Stomach smooth muscle (tissue), 2 donors: Measurements from ENCODE around the gene LXN.

Experiments
- H3K27ac ChIP-seq: one replicate; pipeline ENCODE4 v1.7.0; 2013; ENCODE audit warnings: mild to moderate bottlenecking, low read length, inconsistent platforms
- H3K27me3 ChIP-seq, 2 donors: one replicate each; pipeline ENCODE4 v1.7.0; 2013; ENCODE audit warnings: low read length in 2 of 2; ENCODE audit not compliant: insufficient read depth in 2 of 2, control insufficient read depth in 1 of 2
- H3K36me3 ChIP-seq, 2 donors: one replicate each; pipeline ENCODE4 v1.7.0; 2013; ENCODE audit warnings: low read length in 2 of 2; ENCODE audit not compliant: control insufficient read depth in 2 of 2, insufficient read depth in 2 of 2
- H3K4me1 ChIP-seq: one replicate; pipeline ENCODE4 v1.7.0; 2013; ENCODE audit warnings: low read length; ENCODE audit not compliant: control insufficient read depth, insufficient read depth
- H3K4me3 ChIP-seq, 2 donors: one replicate each; pipeline ENCODE4 v1.7.0; 2013; ENCODE audit warnings: low read length in 2 of 2
- H3K9ac ChIP-seq, 2 donors: one replicate each; pipeline ENCODE4 v1.7.0; 2013; ENCODE audit warnings: low read length in 2 of 2, mild to moderate bottlenecking in 1 of 2
- H3K9me3 ChIP-seq, 2 donors: one replicate each; pipeline ENCODE4 v1.7.0; 2013; ENCODE audit warnings: low read length in 2 of 2; ENCODE audit not compliant: control insufficient read depth in 2 of 2
- donor health status: healthy.
- donor health status: Pancreatic carcinoma.

The LXN gene, protein sequence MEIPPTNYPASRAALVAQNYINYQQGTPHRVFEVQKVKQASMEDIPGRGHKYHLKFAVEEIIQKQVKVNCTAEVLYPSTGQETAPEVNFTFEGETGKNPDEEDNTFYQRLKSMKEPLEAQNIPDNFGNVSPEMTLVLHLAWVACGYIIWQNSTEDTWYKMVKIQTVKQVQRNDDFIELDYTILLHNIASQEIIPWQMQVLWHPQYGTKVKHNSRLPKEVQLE

GRCh38 chr3:158672215-158673176 is at the start of gene LXN:
Gene LXN (minus strand): TSS chr3:158672648. CDS start chr3:158672478, 170 bp downstream.
- peaks cover 9 to 11% of the 10 kb centered on the region in 2 donors for H3K36me3 ChIP-seq
- peaks cover 4% of the 10 kb centered on the region for H3K4me1 ChIP-seq
- peak within 1 kb of the TSS; percentile 61 to 69 for H3K9ac ChIP-seq
- no peaks in the 10 kb centered on the region for H3K27me3 ChIP-seq
- H3K27ac ChIP-seq = no peak within 1 kb of the TSS
- peak within 1 kb of the TSS; percentile 64 to 76 for H3K4me3 ChIP-seq
- no peaks in the 10 kb centered on the region for H3K9me3 ChIP-seq

DNA sequence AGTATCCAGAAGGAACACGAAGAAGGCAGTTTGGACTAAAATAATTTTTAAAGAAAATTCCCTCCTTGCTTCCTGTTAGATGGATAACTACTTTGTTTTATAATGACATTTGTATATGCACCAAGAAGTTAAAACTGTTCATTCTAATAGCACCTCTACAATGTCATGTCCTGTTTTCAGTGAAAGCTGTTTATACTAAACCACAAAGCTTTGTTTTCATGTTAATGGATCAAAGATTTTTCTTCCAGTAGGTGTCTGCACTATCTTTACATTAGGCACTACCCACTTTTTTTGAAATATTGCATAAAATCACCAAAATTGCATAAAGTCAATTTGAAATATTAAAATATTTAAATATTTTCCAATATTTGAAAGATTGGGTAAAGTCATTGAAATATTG is 49.7 kb upstream of the LXN start:
- Histone ChIP-seq H3K9me3 (no peaks in the 10 kb centered on the region), H3K27me3 (no peaks in the 10 kb centered on the region), H3K4me1 (peaks cover 11% of the 10 kb centered on the region), H3K36me3 (peaks cover 0 to 3% of the 10 kb centered on the region in 2 donors), H3K4me3 (no peak overlapping the region), H3K27ac (no peak overlapping the region), H3K9ac (no peak overlapping the region)

DNA sequence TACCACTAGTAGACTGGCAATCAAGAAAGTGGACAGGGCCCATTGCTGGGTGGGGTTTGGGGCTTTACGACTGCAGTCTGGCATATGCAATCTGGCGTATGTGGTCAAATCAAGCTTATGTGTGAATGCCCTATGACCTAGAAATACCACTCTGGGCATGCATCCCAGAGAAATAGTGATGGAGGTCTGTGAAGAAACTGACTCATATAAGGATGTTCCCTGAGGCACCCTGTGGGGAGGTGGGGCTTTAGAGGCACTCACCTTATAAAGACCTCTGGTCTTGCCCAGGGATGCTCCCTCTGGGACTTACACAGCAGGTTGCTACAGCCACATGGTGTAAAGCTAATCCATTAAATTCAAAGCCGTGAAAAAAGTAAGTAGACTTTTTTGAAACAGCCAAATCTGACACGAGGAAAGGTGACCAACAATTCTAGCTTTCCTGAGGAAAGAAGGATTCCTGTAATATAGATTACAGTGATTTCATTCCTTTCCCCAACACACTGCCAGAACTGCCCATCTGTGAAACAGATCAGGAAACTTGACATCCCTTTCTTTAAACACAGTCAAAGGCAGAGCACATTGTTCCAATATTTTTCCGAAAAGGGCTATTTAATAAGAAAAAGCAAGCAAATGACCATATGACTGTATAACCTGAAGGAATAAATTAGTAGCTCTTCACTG is 46.2 kb upstream of the LXN start:
- Histone ChIP-seq H3K27me3 (no peaks in the 10 kb centered on the region), H3K9ac (no peak overlapping the region), H3K4me3 (no peak overlapping the region), H3K27ac (no peak overlapping the region), H3K36me3 (peaks cover 3 to 4% of the 10 kb centered on the region in 2 donors), H3K4me1 (no peaks in the 10 kb centered on the region), H3K9me3 (no peaks in the 10 kb centered on the region)

DNA sequence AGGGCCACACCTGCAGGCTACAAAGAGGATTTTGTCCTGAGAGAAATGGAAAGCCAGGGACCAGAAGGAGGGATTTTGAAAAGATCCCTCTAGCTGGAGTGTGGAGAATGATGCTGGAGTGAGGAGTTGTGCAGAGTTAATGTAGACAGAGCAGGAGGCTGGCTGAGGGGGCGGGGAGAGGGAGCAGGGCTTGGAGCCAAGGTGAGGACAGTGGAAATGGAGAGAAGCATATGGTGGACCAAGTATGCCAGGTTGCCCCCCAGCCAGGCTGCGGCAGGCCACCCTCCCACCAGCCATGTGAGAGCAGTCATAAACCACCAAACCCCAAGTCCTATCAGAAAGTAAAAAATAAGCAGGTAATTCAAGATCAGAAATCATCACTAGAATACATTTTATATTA is 45.1 kb upstream of the LXN start:
- no peaks in the 10 kb centered on the region for H3K4me1 ChIP-seq
- no peak overlapping the region for H3K27ac ChIP-seq

GRCh38 chr3:158713094-158713499 is 40.6 kb upstream of the LXN start:
- Histone ChIP-seq H3K27ac (no peak overlapping the region), H3K4me1 (no peaks in the 10 kb centered on the region), H3K36me3 (peaks cover 13 to 15% of the 10 kb centered on the region in 2 donors), H3K9ac (no peak overlapping the region), H3K27me3 (no peaks in the 10 kb centered on the region), H3K4me3 (no peak overlapping the region), H3K9me3 (no peaks in the 10 kb centered on the region)

More for the DNA sequence above, 45.1 kb upstream of the LXN start:
- Histone ChIP-seq H3K27me3 (no peaks in the 10 kb centered on the region), H3K9ac (no peak overlapping the region), H3K4me3 (no peak overlapping the region), H3K9me3 (no peaks in the 10 kb centered on the region), H3K36me3 (peaks cover 8 to 9% of the 10 kb centered on the region in 2 donors)

- H3K27me3 ChIP-seq = no peaks in the 10 kb centered on the region
- no peaks in the 10 kb centered on the region for H3K4me1 ChIP-seq
- peaks cover 13 to 15% of the 10 kb centered on the region in 2 donors for H3K36me3 ChIP-seq
- no peaks in the 10 kb centered on the region for H3K9me3 ChIP-seq
- H3K4me3 ChIP-seq = no peak overlapping the region
- H3K27ac ChIP-seq = no peak overlapping the region
- no peak overlapping the region for H3K9ac ChIP-seq
Observed at GRCh38 chr3:158712443-158712842, 40.0 kb upstream of the LXN start.

DNA sequence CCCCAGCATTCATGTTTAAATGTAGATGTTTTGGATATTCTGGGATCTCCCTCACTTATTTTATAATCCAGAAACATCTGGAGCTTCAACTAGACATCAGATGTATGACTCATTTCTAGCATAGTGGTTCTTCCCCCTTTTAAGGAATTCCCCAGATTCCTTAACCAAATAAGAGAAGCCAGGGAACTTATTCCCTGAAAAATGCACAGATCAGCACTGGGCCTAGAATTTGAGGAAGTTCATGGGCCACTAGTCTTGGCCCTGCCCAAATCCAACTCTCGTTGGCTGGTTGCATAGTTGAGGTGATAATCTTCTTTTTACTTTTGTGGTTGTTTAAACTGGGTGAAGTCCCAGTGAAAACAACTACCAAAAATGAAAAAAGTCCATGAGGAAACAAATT is 39.4 kb upstream of the LXN start:
- H3K36me3 ChIP-seq = peaks cover 13 to 15% of the 10 kb centered on the region in 2 donors
- H3K4me1 ChIP-seq = no peaks in the 10 kb centered on the region
- no peak overlapping the region for H3K9ac ChIP-seq
- no peaks in the 10 kb centered on the region for H3K9me3 ChIP-seq
- no peaks in the 10 kb centered on the region for H3K27me3 ChIP-seq
- H3K27ac ChIP-seq = no peak overlapping the region
- no peak overlapping the region for H3K4me3 ChIP-seq

GRCh38 chr3:158710601-158711000 is 38.2 kb upstream of the LXN start:
- no peaks in the 10 kb centered on the region for H3K9me3 ChIP-seq
- H3K27ac ChIP-seq = no peak overlapping the region
- H3K36me3 ChIP-seq = peaks cover 13 to 15% of the 10 kb centered on the region in 2 donors
- H3K4me1 ChIP-seq = no peaks in the 10 kb centered on the region
- H3K27me3 ChIP-seq = no peaks in the 10 kb centered on the region
- H3K4me3 ChIP-seq = no peak overlapping the region
- H3K9ac ChIP-seq = no peak overlapping the region

DNA sequence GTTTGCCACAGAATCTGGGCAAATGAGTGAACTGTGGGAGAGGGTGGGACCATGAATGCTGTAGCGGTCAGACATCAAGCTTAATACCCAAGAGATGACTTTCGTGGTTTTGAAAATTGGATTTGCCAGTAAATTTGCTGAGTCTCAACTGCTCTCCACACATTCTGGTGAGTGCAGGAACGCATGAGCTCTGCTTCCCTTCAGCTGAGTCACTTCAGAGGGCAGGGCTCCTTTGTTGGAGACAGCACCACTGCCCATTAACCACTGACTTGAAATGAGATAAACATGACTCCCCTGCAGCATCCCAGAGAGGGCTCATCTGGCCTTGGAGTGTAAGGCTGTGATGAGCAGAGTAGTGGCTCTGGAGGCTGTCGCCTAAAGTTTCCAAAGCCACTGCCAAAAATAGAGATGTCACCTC is 37.2 kb upstream of the LXN start:
- no peaks in the 10 kb centered on the region for H3K9me3 ChIP-seq
- H3K4me3 ChIP-seq = no peak overlapping the region
- H3K4me1 ChIP-seq = no peaks in the 10 kb centered on the region
- H3K9ac ChIP-seq = no peak overlapping the region
- H3K27me3 ChIP-seq = no peaks in the 10 kb centered on the region
- H3K27ac ChIP-seq = no peak overlapping the region
- H3K36me3 ChIP-seq = peaks cover 13 to 14% of the 10 kb centered on the region in 2 donors

GRCh38 chr3:158703566-158703965 is 31.1 kb upstream of the LXN start:
- peaks cover 4 to 5% of the 10 kb centered on the region in 2 donors for H3K36me3 ChIP-seq
- H3K4me1 ChIP-seq = no peaks in the 10 kb centered on the region
- no peak overlapping the region for H3K27ac ChIP-seq
- H3K9ac ChIP-seq = no peak overlapping the region
- no peaks in the 10 kb centered on the region for H3K27me3 ChIP-seq
- H3K4me3 ChIP-seq = no peak overlapping the region
- no peaks in the 10 kb centered on the region for H3K9me3 ChIP-seq
